Psoas muscle (tissue), 8 donors: ENCODE results near the gene ISM2. TPM values are rescaled to one million over a fixed set of nuclear protein-coding genes. Genes with fewer than 3 reads are reported as not detected.

ENCODE experiments used
- ATAC-seq, 4 donors: fragments of 200-7000 bp; cut with Tn5 transposase; one replicate each; pipeline ENCODE4 v1.9.1; 2020; ENCODE audit warnings: moderate library complexity in 3 of 4, mild to moderate bottlenecking in 2 of 4
- DNase-seq, 2 donors: peaks; one replicate each; pipeline ENCODE4 v3.0.0-alpha.2; 2020
- H3K27ac ChIP-seq: fragments of 200-600 bp; one replicate; pipeline ENCODE4 v1.8.0; 2022
- H3K27me3 ChIP-seq, 3 donors: fragments of 200-600 bp in 1 of 3; one replicate each; pipeline versions ENCODE4 v1.6.1 to v1.8.0; 2013 to 2022; ENCODE audit warnings: low read length in 2 of 3, mild to moderate bottlenecking in 2 of 3, moderate library complexity in 1 of 3; ENCODE audit not compliant: insufficient read depth in 3 of 3
- H3K36me3 ChIP-seq, 2 donors: fragments of 200-600 bp in 1 of 2; one replicate each; pipeline versions ENCODE4 v1.6.1 to v1.8.0; 2013 to 2022; ENCODE audit warnings: low read depth in 1 of 2, mild to moderate bottlenecking in 1 of 2, moderate library complexity in 1 of 2; ENCODE audit not compliant: insufficient read depth in 1 of 2
- H3K4me1 ChIP-seq: fragments of 200-600 bp; one replicate; pipeline ENCODE4 v1.8.0; 2022
- H3K4me3 ChIP-seq: fragments of 200-600 bp; one replicate; pipeline ENCODE4 v1.8.0; 2022; ENCODE audit warnings: mild to moderate bottlenecking
- H3K9me3 ChIP-seq: fragments of 200-600 bp; one replicate; pipeline ENCODE4 v1.8.0; 2022
- WGBS, 3 donors: extraction: QIAGEN DNeasy Blood & Tissue Kit; methylation state at CpG; one replicate each; pipeline versions ENCODE4 v1.1.6 to v1.1.7; 2013; 5-methylcytosine and 5-hydroxymethylcytosine counted together
- intact Hi-C, 2 donors: fragments of 100-400 bp; cut with DNase I; formaldehyde crosslinking; loops; one replicate each; pipeline versions ENCODE4 v1.11.0 to v1.14.2; 2022
- polyA plus RNA-seq, 3 donors: library from polyadenylated mRNA; stranded (reverse); fragments of 200-250 nt; gene quantifications; one replicate each; pipeline ENCODE4 v1.2.3, GENCODE V29; 2013
- total RNA-seq, 4 donors: library from RNA; stranded (reverse); fragmentation: NEBNext Ultra II Directional in 2 of 4; extraction: Animal tissue kit (Norgen Biotek cat#: 25700) in 2 of 4; gene quantifications; one replicate each; pipeline versions ENCODE4 v1.2.1 to v1.2.4, GENCODE V29; 2021 to 2023
- TF ChIP-seq, protein P1 (sequence below): fragments of 200-600 bp; IDR thresholded peaks from one replicate; pipeline ENCODE4 v1.8.0; 2022; ENCODE audit warnings: antibody characterized with exemption
- donor health status: healthy with polysubstance abuse.
- donor health status: DM: no; HTN: no; CAD: no; lungs with moderate emphysema.
- donor health status: Bipolar disorder and iron deficiency.
- donor health status: healthy.
- donor health status: DM: yes; HTN: yes; CAD: no.
- donor health status: DM: no; HTN: no; CAD: no.
- donor health status: DM: no; HTN: no; CAD: no.
- donor health status: DM: yes; HTN: yes; CAD: no.

Gene ISM2
- total and polyA plus RNA-seq, 7 donors = 0.04 TPM; not detected in 6

DNA sequence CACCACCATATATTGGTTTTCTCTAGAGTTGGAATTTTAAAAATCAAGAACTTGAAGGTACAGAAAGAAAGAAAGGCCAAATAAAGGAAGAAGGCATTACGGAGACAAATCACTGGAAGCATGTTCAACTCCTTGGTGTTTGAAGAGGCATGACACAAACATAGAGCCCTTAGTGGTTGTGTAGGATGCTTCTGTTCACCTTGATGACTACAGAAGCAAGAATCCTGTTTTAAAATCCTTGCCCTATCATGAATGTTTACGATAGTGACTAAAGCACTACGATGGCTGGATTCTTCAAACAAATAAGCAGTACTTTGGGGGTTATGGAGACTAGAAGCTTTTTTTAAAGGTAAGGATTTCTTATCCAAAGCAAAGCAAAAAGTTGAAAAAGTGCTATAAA lies 10.3 kb upstream of the ISM2 start:
- Histone ChIP-seq H3K36me3 (peaks cover 0 to 23% of the 10 kb centered on the region in 2 donors), H3K4me3 (no peak overlapping the region), H3K27ac (no peak overlapping the region), H3K9me3 (no peaks in the 10 kb centered on the region), H3K27me3 (no peaks in the 10 kb centered on the region), H3K4me1 (no peaks in the 10 kb centered on the region)
- no peak for ATAC-seq
- WGBS, 3 donors = 97 to 98% (median 97%) methylated on average over 3 of the region's 3 CpGs
- intact Hi-C loops = loop anchor here in 1 of 2 donors (2.0 kb wide), 1 partner anchor 42 kb away; no protein-coding TSS in a partner anchor
- no peak for DNase-seq
- TF ChIP-seq, protein P1, sequence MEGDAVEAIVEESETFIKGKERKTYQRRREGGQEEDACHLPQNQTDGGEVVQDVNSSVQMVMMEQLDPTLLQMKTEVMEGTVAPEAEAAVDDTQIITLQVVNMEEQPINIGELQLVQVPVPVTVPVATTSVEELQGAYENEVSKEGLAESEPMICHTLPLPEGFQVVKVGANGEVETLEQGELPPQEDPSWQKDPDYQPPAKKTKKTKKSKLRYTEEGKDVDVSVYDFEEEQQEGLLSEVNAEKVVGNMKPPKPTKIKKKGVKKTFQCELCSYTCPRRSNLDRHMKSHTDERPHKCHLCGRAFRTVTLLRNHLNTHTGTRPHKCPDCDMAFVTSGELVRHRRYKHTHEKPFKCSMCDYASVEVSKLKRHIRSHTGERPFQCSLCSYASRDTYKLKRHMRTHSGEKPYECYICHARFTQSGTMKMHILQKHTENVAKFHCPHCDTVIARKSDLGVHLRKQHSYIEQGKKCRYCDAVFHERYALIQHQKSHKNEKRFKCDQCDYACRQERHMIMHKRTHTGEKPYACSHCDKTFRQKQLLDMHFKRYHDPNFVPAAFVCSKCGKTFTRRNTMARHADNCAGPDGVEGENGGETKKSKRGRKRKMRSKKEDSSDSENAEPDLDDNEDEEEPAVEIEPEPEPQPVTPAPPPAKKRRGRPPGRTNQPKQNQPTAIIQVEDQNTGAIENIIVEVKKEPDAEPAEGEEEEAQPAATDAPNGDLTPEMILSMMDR = no peak

DNA sequence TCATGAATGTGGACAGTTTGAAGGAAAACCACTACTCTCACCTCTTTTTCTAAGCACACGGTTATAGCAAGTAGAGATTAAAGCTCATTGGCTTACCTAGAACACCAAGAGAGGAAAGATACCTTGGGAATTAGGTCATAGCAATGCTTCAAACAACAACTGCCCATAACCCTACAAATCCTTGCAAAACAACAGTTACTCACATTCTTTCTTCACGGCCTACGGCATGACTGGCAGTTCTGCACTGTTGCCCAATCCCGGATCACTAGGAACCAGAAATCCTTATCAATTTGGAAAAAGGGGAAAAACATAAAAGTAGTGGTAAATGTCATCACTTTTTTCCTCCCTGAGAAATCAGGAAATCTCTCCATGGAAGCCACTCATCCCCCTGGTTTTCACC lies 9.6 kb upstream of the ISM2 start:
- DNase-seq = no peak
- H3K9me3 ChIP-seq = peaks cover 3% of the 10 kb centered on the region
- peaks cover 0 to 23% of the 10 kb centered on the region in 2 donors for H3K36me3 ChIP-seq
- no peak for ATAC-seq
- intact Hi-C loops = loop anchor here in 1 of 2 donors (2.0 kb wide), 1 partner anchor 43 kb away; no protein-coding TSS in a partner anchor
- TF ChIP-seq, protein P1 = no peak
- H3K27ac ChIP-seq = no peak overlapping the region
- no peak overlapping the region for H3K4me3 ChIP-seq
- 92 to 96% (median 95%) methylated on average over 4 of the region's 4 CpGs for WGBS, 3 donors
- H3K4me1 ChIP-seq = no peaks in the 10 kb centered on the region
- H3K27me3 ChIP-seq = no peaks in the 10 kb centered on the region

DNA sequence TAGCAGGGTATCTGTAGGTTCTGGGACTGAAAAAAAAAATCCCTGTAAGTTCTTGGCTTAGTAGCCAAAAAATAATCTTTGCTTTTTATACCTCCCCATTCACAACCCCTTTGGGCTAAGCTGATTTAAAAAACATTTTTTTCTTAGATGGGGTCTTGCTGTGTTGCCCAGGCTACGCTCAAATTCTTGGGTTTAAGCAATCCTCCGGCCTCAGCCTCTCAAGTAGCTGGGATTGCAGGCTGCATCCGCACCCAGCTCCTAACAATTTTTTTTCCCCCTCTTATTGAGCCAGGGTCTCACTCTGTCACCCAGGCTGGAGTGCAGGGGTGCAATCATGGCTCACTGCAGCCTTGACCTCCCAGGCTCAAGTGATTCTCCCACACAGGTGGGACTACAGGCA lies 9.1 kb upstream of the ISM2 start:
- peaks cover 0 to 23% of the 10 kb centered on the region in 2 donors for H3K36me3 ChIP-seq
- 97 to 98% (median 98%) methylated on average over 3 of the region's 3 CpGs for WGBS, 3 donors
- DNase-seq (no peak), ATAC-seq (no peak)
- TF ChIP-seq, protein P1 = no peak
- intact Hi-C loops = loop anchor here in 1 of 2 donors (2.0 kb wide), 1 partner anchor 43 kb away; no protein-coding TSS in a partner anchor
- H3K4me3 ChIP-seq = no peak overlapping the region
- no peaks in the 10 kb centered on the region for H3K27me3 ChIP-seq
- H3K9me3 ChIP-seq = peaks cover 7% of the 10 kb centered on the region
- no peaks in the 10 kb centered on the region for H3K4me1 ChIP-seq
- no peak overlapping the region for H3K27ac ChIP-seq

DNA sequence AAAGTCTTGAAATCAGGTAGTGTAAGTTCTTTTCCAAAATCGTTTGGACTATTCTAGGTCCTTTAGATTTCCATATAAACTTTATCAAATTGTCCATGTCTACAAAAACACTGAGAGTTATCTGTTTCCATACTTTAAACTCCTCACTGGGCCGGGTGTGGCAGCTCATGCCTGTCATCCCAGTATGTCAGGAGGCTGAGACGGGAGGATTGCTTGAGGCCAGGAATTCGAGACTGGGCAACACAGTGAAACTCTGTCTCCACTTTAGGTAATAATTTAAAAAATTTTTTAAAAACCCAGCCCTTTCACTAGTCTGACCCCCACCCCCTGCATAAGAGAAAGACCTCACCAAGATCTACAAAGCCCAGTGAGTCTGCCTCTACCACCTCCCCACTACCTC lies 6.4 kb upstream of the ISM2 start:
- Histone ChIP-seq H3K36me3 (peaks cover 0 to 3% of the 10 kb centered on the region in 2 donors), H3K27ac (no peak overlapping the region), H3K27me3 (peaks cover 0 to 13% (median 0%) of the 10 kb centered on the region in 3 donors), H3K9me3 (peaks cover 7% of the 10 kb centered on the region), H3K4me1 (no peaks in the 10 kb centered on the region), H3K4me3 (no peak overlapping the region)
- ATAC-seq (no peak), DNase-seq (no peak)
- intact Hi-C loops = no loop called here
- TF ChIP-seq, protein P1 = no peak
- WGBS, 3 donors = 70 to 83% (median 71%) methylated on average over 4 of the region's 4 CpGs

DNA sequence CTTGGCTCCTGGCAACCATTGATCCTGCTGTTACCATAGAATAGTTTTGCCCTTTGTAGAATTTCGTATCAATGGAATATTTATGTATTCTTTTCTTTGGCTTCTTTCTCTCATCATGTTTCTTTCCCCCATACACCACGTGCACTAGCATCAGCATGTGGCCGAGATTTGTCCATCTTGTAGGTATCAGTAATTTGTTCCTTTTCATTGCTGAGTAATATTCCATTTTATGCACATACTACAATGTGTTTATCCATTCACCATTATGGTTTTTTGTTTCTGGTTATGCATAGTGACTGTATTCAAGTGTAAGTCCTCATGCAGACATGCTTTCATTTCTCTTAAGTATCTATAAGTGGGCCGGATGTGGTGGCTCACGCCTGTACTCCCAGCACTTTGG lies 4.5 kb upstream of the ISM2 start:
- 96 to 97% (median 97%) methylated on average over 5 of the region's 5 CpGs for WGBS, 3 donors
- TF ChIP-seq, protein P1 = no peak
- H3K27me3 ChIP-seq = peaks cover 0 to 32% (median 15%) of the 10 kb centered on the region in 3 donors
- peaks cover 0 to 3% of the 10 kb centered on the region in 2 donors for H3K36me3 ChIP-seq
- DNase-seq (no peak), ATAC-seq (no peak)
- intact Hi-C loops = no loop called here
- peaks cover 7% of the 10 kb centered on the region for H3K9me3 ChIP-seq
- H3K27ac ChIP-seq = no peak overlapping the region
- peaks cover 2% of the 10 kb centered on the region for H3K4me1 ChIP-seq
- no peak overlapping the region for H3K4me3 ChIP-seq
